Fibroblast of gingiva (primary cell): ENCODE measurements around the gene DNM3.
A peak's percentile ranks its signal among the peaks of the same experiment; 100 is the strongest.

Source experiments
- DNase-seq: peaks from one replicate; pipeline ENCODE4 v3.0.0-alpha.2; 2011; ENCODE audit warnings: low read depth

DNM3 gene

GRCh38 chr1:172140591-172140990 is 299.3 kb downstream of the DNM3 start:
- no peak for DNase-seq

- DNase-seq = no peak
Measured at GRCh38 chr1:172141341-172141881, 300.1 kb downstream of the DNM3 start.

GRCh38 chr1:172142324-172142723 is 301.0 kb downstream of the DNM3 start:
- no peak for DNase-seq

- peak; percentile 67 for DNase-seq
Measured at GRCh38 chr1:172143384-172144055, 302.2 kb downstream of the DNM3 start.

GRCh38 chr1:172144445-172145061 is 303.3 kb downstream of the DNM3 start:
- DNase-seq = peak; percentile 99

- peak; percentile 78 for DNase-seq
Measured at GRCh38 chr1:172145231-172145651, 303.9 kb downstream of the DNM3 start.

GRCh38 chr1:172145656-172146055 is 304.4 kb downstream of the DNM3 start:
- no peak for DNase-seq

GRCh38 chr1:172146141-172146850 is 305.0 kb downstream of the DNM3 start:
- DNase-seq = no peak

GRCh38 chr1:172147541-172147940 is 306.2 kb downstream of the DNM3 start:
- no peak for DNase-seq

- no peak for DNase-seq
Measured at GRCh38 chr1:172148213-172148612, 306.9 kb downstream of the DNM3 start.

GRCh38 chr1:172148707-172149106 is 307.4 kb downstream of the DNM3 start:
- DNase-seq = no peak

- DNase-seq = no peak
Measured at GRCh38 chr1:172149346-172149745, 308.0 kb downstream of the DNM3 start.

GRCh38 chr1:172154551-172154950 is 313.3 kb downstream of the DNM3 start:
- DNase-seq = peak; percentile 51

GRCh38 chr1:172155766-172156165 is 314.5 kb downstream of the DNM3 start:
- no peak for DNase-seq

- no peak for DNase-seq
Measured at GRCh38 chr1:172162236-172162635, 320.9 kb downstream of the DNM3 start.

- peak; percentile 30 for DNase-seq
Measured at GRCh38 chr1:172163498-172164215, 322.4 kb downstream of the DNM3 start.

GRCh38 chr1:172165403-172165802 is 324.1 kb downstream of the DNM3 start:
- no peak for DNase-seq

GRCh38 chr1:172167796-172168596 is 326.7 kb downstream of the DNM3 start:
- peak; percentile 82 for DNase-seq

- no peak for DNase-seq
Measured at GRCh38 chr1:172168597-172168872, 327.2 kb downstream of the DNM3 start.

GRCh38 chr1:172169836-172170235 is 328.5 kb downstream of the DNM3 start:
- no peak for DNase-seq

GRCh38 chr1:172172352-172172831 is 331.1 kb downstream of the DNM3 start:
- peak; percentile 15 for DNase-seq

- no peak for DNase-seq
Measured at GRCh38 chr1:172176206-172176605, 334.9 kb downstream of the DNM3 start.
